Duodenal mucosa (tissue), 2 donors: ENCODE measurements around the gene CARS2.

Source experiments
- H3K27ac ChIP-seq: one replicate; pipeline ENCODE4 v1.7.0; 2013; ENCODE audit warnings: low read depth, low read length
- H3K27me3 ChIP-seq, 2 donors: one replicate each; pipeline ENCODE4 v1.7.0; 2013; ENCODE audit warnings: low read length in 2 of 2, control low read depth in 1 of 2; ENCODE audit not compliant: insufficient read depth in 2 of 2, control insufficient read depth in 1 of 2
- H3K36me3 ChIP-seq, 2 donors: one replicate each; pipeline ENCODE4 v1.7.0; 2013; ENCODE audit warnings: low read length in 2 of 2, control low read depth in 1 of 2; ENCODE audit not compliant: insufficient read depth in 2 of 2, control insufficient read depth in 1 of 2
- H3K4me1 ChIP-seq, 2 donors: one replicate each; pipeline ENCODE4 v1.7.0; 2013; ENCODE audit warnings: low read length in 2 of 2, control low read depth in 1 of 2; ENCODE audit not compliant: insufficient read depth in 2 of 2, control insufficient read depth in 1 of 2
- H3K4me3 ChIP-seq, 2 donors: one replicate each; pipeline ENCODE4 v1.7.0; 2013; ENCODE audit warnings: low read length in 2 of 2, low read depth in 1 of 2
- H3K9ac ChIP-seq, 2 donors: one replicate each; pipeline ENCODE4 v1.7.0; 2013; ENCODE audit warnings: low read length in 2 of 2, low read depth in 1 of 2
- H3K9me3 ChIP-seq, 2 donors: one replicate each; pipeline ENCODE4 v1.7.0; 2013; ENCODE audit warnings: low read length in 2 of 2, control low read depth in 1 of 2; ENCODE audit not compliant: control insufficient read depth in 1 of 2

The CARS2 gene

GRCh38 chr13:110648146-110648819, 57.6 kb downstream of the CARS2 start:
- Histone ChIP-seq H3K27me3 (no peaks in the 10 kb centered on the region), H3K36me3 (peaks cover 13 to 56% of the 10 kb centered on the region in 2 donors)

GRCh38 chr13:110647365-110647737, 58.6 kb downstream of the CARS2 start:
- Histone ChIP-seq H3K27ac (no peak overlapping the region), H3K9ac (no peak overlapping the region), H3K4me1 (peaks cover 0 to 9% of the 10 kb centered on the region in 2 donors), H3K9me3 (no peaks in the 10 kb centered on the region), H3K36me3 (peaks cover 19 to 64% of the 10 kb centered on the region in 2 donors), H3K4me3 (no peak overlapping the region), H3K27me3 (no peaks in the 10 kb centered on the region)

More at GRCh38 chr13:110648146-110648819, 57.6 kb downstream of the CARS2 start:
- Histone ChIP-seq H3K9ac (no peak overlapping the region), H3K9me3 (no peaks in the 10 kb centered on the region), H3K27ac (no peak overlapping the region), H3K4me1 (peaks cover 0 to 9% of the 10 kb centered on the region in 2 donors), H3K4me3 (no peak overlapping the region)

DNA sequence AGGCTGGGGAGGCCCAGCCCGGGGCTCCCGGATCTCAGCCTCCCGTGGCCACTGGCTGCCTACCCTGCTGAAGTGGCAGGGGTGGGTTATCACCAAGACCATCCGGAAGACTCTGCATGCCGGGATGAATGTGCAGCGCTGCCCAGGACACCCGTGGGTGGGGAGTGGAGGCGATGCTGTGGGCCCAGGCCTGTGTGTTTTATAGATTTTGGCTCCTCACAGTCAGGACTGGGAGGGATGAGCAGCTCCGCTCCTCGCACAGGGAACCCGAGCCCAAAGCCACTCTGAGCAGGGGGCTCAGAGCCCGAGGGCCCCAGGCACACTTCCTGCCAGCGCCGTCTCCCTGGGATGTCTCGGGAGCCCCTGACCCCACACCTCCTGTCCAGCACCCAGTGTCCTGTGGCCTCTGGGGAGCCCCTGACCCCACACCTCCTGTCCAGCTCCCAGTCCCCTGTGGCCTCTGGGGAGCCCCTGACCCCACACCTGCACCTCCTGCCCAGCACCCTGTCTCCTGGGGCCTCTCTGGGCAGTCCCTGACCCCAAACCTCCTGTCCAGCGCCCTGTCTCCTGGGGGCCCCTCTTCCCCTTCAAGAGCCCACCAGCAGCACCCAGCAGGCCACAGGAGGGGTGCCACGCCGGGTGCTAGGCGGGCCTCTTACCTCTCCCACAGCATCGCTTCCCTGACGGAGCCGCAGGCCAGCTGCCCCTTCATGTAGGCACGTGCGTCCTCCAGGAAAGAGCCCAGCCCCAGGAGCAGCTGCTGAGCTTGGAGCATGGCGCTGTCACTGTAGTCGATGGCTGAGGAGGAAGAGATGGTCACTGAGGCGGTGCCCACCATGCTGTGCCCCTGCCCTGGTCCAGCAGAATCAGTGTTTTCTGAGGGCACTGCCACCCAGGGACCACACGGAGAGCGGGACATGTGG, 59.2 kb downstream of the CARS2 start:
- H3K9ac ChIP-seq: no peak overlapping the region
- H3K9me3 ChIP-seq: no peaks in the 10 kb centered on the region
- no peak overlapping the region for H3K4me3 ChIP-seq
- H3K27ac ChIP-seq: no peak overlapping the region
- no peaks in the 10 kb centered on the region for H3K27me3 ChIP-seq
- H3K4me1 ChIP-seq: peaks cover 0 to 9% of the 10 kb centered on the region in 2 donors
- H3K36me3 ChIP-seq: peaks cover 25 to 63% of the 10 kb centered on the region in 2 donors

GRCh38 chr13:110645750-110646149, 60.2 kb downstream of the CARS2 start:
- no peak overlapping the region for H3K9ac ChIP-seq
- H3K36me3 ChIP-seq: peaks cover 35 to 66% of the 10 kb centered on the region in 2 donors
- H3K27ac ChIP-seq: no peak overlapping the region
- H3K4me3 ChIP-seq: no peak overlapping the region
- H3K9me3 ChIP-seq: no peaks in the 10 kb centered on the region
- H3K27me3 ChIP-seq: no peaks in the 10 kb centered on the region
- peaks cover 0 to 9% of the 10 kb centered on the region in 2 donors for H3K4me1 ChIP-seq

GRCh38 chr13:110644892-110645521, 60.9 kb downstream of the CARS2 start:
- Histone ChIP-seq H3K9me3 (no peaks in the 10 kb centered on the region), H3K4me1 (peaks cover 0 to 9% of the 10 kb centered on the region in 2 donors), H3K27ac (no peak overlapping the region), H3K4me3 (no peak overlapping the region), H3K36me3 (peaks cover 41 to 66% of the 10 kb centered on the region in 2 donors), H3K9ac (peak overlapping the region in 1 of 2 donors; percentile 12), H3K27me3 (no peaks in the 10 kb centered on the region)

GRCh38 chr13:110643768-110644421, 62.0 kb downstream of the CARS2 start:
- H3K36me3 ChIP-seq: peaks cover 51 to 68% of the 10 kb centered on the region in 2 donors
- no peaks in the 10 kb centered on the region for H3K27me3 ChIP-seq
- no peak overlapping the region for H3K27ac ChIP-seq
- H3K4me1 ChIP-seq: peaks cover 0 to 9% of the 10 kb centered on the region in 2 donors
- no peaks in the 10 kb centered on the region for H3K9me3 ChIP-seq
- no peak overlapping the region for H3K4me3 ChIP-seq
- no peak overlapping the region for H3K9ac ChIP-seq

GRCh38 chr13:110643324-110643723, 62.6 kb downstream of the CARS2 start:
- Histone ChIP-seq H3K9me3 (no peaks in the 10 kb centered on the region), H3K4me1 (peaks cover 0 to 9% of the 10 kb centered on the region in 2 donors), H3K27ac (no peak overlapping the region), H3K4me3 (no peak overlapping the region), H3K36me3 (peaks cover 56 to 69% of the 10 kb centered on the region in 2 donors), H3K9ac (no peak overlapping the region), H3K27me3 (no peaks in the 10 kb centered on the region)

DNA sequence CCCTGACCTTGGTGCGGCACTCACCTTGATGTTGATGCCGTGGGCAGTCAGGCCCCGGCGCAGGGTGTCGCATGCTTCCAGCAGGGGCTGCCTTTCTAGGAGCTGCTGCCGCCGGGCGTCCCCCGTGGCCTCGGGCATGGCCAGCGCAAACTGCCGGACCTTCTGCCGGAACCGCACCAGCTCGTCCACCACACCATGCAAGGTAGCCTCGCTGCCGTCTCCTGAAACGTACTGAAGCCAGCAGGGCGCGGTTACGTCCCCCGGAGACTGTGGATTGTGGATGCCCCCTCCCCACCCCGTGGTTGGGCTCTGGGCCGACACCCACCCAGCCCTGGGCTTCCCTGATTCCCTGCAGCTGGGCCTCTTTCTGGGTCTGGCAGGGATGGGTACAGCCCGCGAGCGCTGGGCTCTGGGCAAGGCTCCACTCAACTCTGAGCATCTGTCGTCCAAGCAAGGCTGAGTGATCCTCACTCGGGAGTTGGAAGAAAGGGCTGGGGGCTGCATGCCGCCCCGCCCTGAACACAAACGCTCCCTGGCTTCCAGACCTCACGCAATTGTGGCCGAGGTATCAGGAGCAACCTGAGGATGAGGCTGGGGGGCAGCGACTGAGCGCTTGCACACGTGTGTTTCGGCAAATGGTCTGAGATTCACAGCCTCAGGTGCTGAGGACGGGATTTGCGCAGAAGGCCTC, 63.5 kb downstream of the CARS2 start:
- H3K27ac ChIP-seq: no peak overlapping the region
- H3K36me3 ChIP-seq: peaks cover 64 to 75% of the 10 kb centered on the region in 2 donors
- no peaks in the 10 kb centered on the region for H3K27me3 ChIP-seq
- no peaks in the 10 kb centered on the region for H3K9me3 ChIP-seq
- H3K9ac ChIP-seq: no peak overlapping the region
- peaks cover 0 to 9% of the 10 kb centered on the region in 2 donors for H3K4me1 ChIP-seq
- no peak overlapping the region for H3K4me3 ChIP-seq
